Right lobe of liver (tissue), 6 donors: ENCODE data around the gene NCF1. TPM values are rescaled to one million over a fixed set of nuclear protein-coding genes. Genes with fewer than 3 reads are reported as not detected.
A peak's percentile ranks its signal among the peaks of the same experiment; 100 is the strongest.
"Not testable (repeated sequence)": the region's sequence is repeated elsewhere in the genome, so short reads cannot be mapped to it uniquely, and the experiment has no call there.

ENCODE experiments used
- ATAC-seq, 4 donors: fragments of 200-7000 bp; cut with Tn5 transposase; one replicate each; pipeline ENCODE4 v1.9.1; 2020; ENCODE audit warnings: mild to moderate bottlenecking in 4 of 4, moderate library complexity in 4 of 4
- DNase-seq, 3 donors: peaks; one replicate each; pipeline ENCODE4 v3.0.0-alpha.2; 2020
- H3K27ac ChIP-seq, 3 donors: fragments of 200-600 bp; one replicate each; pipeline ENCODE4 v1.8.0; 2022
- H3K27me3 ChIP-seq, 2 donors: fragments of 200-600 bp; one replicate each; pipeline ENCODE4 v1.8.0; 2022
- H3K36me3 ChIP-seq, 4 donors: fragments of 200-600 bp; sonication (generic) in 1 of 4; one replicate each; pipeline versions ENCODE4 v1.5.1 to v1.8.0; 2017 to 2022; ENCODE audit warnings: control low read depth in 1 of 4
- H3K4me1 ChIP-seq, 4 donors: fragments of 200-600 bp; sonication (generic) in 1 of 4; one replicate each; pipeline versions ENCODE4 v1.5.1 to v1.8.0; 2017 to 2022; ENCODE audit warnings: control low read depth in 1 of 4
- H3K4me3 ChIP-seq, 3 donors: fragments of 200-600 bp; one replicate each; pipeline ENCODE4 v1.8.0; 2022
- H3K9me3 ChIP-seq, 4 donors: fragments of 200-600 bp; sonication (generic) in 1 of 4; one replicate each; pipeline versions ENCODE4 v1.5.1 to v1.8.0; 2017 to 2022; ENCODE audit warnings: control low read depth in 1 of 4
- WGBS: methylation state at CpG from one replicate; pipeline ENCODE4 v1.1.6; 2018; ENCODE audit warnings: low coverage, low lambda C conversion rate; ENCODE audit not compliant: insufficient coverage; ENCODE audit errors: missing lambda C conversion rate; 5-methylcytosine and 5-hydroxymethylcytosine counted together
- intact Hi-C, 2 donors: fragments of 100-400 bp; cut with DNase I; formaldehyde crosslinking; loops; one replicate each; pipeline versions ENCODE4 v1.11.2 to v1.14.1; 2022
- total RNA-seq, 6 experiments: library from RNA; depleted of rRNA in 2 of 6; stranded (reverse); fragments of >200 nt in 2 of 6; fragmentation: NEBNext Ultra II Directional in 3 of 6; extraction: Animal tissue kit (Norgen Biotek cat#: 25700) in 3 of 6; gene quantifications; one replicate each; pipeline versions ENCODE4 v1.1.0 to v1.2.4, GENCODE V29; 2016 to 2023
- donor health status: DM: no; HTN: yes; CAD: no.
- donor health status: DM: no; HTN: no; CAD: no.
- donor health status: DM: no; HTN: no; CAD: no.
- donor health status: DM: no; HTN: yes; CAD: no.
- donor health status: DM: no; HTN: yes; CAD: no.

The NCF1 gene
- total RNA-seq, 6 experiments from 2014 or later = 0.37 to 6.0 (median 1.0) TPM

DNA sequence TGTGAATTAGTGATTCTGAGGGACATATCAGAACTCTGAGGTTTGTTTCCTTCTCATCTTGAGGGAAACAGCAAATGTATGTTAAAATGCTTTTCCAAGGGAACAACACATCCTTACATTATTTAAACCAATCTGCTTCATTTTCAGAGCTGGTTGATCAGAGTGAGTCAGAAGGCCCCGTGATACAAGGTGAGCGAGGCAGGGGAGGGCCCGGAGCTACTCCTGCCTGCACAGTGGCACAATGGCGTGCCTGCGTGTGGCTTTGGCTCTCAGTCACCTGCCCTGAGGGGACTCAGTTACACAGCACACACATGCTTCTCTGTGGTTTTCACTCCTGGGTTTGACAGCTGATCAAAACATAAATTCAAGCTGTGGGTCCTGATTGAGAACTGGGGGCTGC, 17.1 kb upstream of the NCF1 start:
- H3K27me3 ChIP-seq, H3K36me3 ChIP-seq, intact Hi-C loops, H3K4me1 ChIP-seq, H3K4me3 ChIP-seq, ATAC-seq, DNase-seq, H3K27ac ChIP-seq, H3K9me3 ChIP-seq: not testable (repeated sequence)
- no CpG with 5 or more reads among the region's 5 CpGs for WGBS

GRCh38 chr7:74758268-74758667, 15.5 kb upstream of the NCF1 start:
- DNase-seq, H3K4me1 ChIP-seq, H3K36me3 ChIP-seq, ATAC-seq, intact Hi-C loops, H3K4me3 ChIP-seq, H3K27me3 ChIP-seq, H3K27ac ChIP-seq, H3K9me3 ChIP-seq: not testable (repeated sequence)
- no CpG with 5 or more reads among the region's 7 CpGs for WGBS

DNA sequence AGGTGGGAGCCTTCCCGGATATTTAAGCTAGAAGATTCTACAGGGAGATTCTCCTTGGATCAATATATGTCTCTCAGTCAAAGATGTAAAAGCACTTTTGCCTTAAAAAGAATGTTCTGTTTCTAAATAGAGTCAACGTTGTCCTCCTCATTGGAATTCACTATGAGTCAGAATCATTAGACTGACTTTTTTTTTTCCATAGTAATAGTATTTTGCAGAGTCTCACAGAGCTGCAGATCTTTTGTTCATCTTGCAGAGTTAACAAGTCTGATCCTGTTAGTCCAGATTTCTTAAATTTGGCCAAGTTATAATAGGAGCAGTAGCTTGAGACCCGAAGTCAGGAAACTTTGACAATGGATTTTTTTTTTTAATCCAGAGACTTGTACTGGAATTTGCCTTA, 14.8 kb upstream of the NCF1 start:
- intact Hi-C loops, ATAC-seq: not testable (repeated sequence)

GRCh38 chr7:74765205-74765918, 8.4 kb upstream of the NCF1 start:
- H3K36me3 ChIP-seq, H3K4me1 ChIP-seq, H3K9me3 ChIP-seq, H3K27ac ChIP-seq, DNase-seq, H3K4me3 ChIP-seq, intact Hi-C loops, H3K27me3 ChIP-seq: not testable (repeated sequence)
- peak; percentile 43 to 61 (median 52) for ATAC-seq
- no CpG with 5 or more reads among the region's 17 CpGs for WGBS

More for the DNA sequence above, 14.8 kb upstream of the NCF1 start:
- H3K4me1 ChIP-seq, H3K27ac ChIP-seq, DNase-seq, H3K27me3 ChIP-seq, H3K9me3 ChIP-seq, H3K36me3 ChIP-seq, H3K4me3 ChIP-seq: not testable (repeated sequence)
- no CpG with 5 or more reads among the region's 3 CpGs for WGBS

GRCh38 chr7:74766509-74766908, 7.3 kb upstream of the NCF1 start:
- H3K4me1 ChIP-seq, H3K27ac ChIP-seq, H3K27me3 ChIP-seq, H3K9me3 ChIP-seq, DNase-seq, H3K36me3 ChIP-seq, H3K4me3 ChIP-seq, intact Hi-C loops: not testable (repeated sequence)
- ATAC-seq = peak in 3 of 4 donors; percentile 34 to 39 (median 34)
- WGBS = no CpG with 5 or more reads among the region's 7 CpGs

GRCh38 chr7:74766991-74767390, 6.8 kb upstream of the NCF1 start:
- ATAC-seq, H3K27me3 ChIP-seq, H3K4me1 ChIP-seq, H3K9me3 ChIP-seq, H3K36me3 ChIP-seq, DNase-seq, H3K27ac ChIP-seq, H3K4me3 ChIP-seq, intact Hi-C loops: not testable (repeated sequence)
- WGBS = no CpG with 5 or more reads among the region's 10 CpGs

DNA sequence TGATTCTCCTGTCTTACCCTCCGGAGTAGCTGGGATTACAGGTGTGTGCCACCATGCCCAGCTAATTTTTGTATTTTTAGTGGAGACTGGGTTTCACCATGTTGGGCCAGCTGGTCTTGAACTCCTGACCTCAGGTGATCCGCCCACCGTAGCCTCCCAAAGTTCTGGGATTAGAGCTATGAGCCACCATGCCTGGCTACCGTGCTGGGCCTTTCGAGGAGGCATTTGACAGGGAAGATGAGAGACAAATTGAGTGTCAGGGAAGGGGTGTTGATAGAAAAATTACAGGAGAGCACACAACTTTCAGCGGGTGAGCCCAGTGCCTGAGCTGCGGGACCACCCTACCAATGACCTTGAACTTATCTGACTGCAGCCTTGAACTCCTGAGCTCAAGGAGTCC, 3.7 kb upstream of the NCF1 start:
- intact Hi-C loops = not testable (repeated sequence)

GRCh38 chr7:74772093-74772492, 1.7 kb upstream of the NCF1 start:
- H3K27me3 ChIP-seq, H3K4me1 ChIP-seq, H3K4me3 ChIP-seq, intact Hi-C loops, DNase-seq, H3K9me3 ChIP-seq, H3K27ac ChIP-seq, H3K36me3 ChIP-seq: not testable (repeated sequence)
- peak in 1 of 4 donors; percentile 10 for ATAC-seq
- WGBS = no CpG with 5 or more reads among the region's 6 CpGs

More for the DNA sequence above, 3.7 kb upstream of the NCF1 start:
- ATAC-seq, H3K27me3 ChIP-seq, H3K4me3 ChIP-seq, DNase-seq, H3K27ac ChIP-seq, H3K9me3 ChIP-seq, H3K4me1 ChIP-seq, H3K36me3 ChIP-seq: not testable (repeated sequence)
- 92% methylated on average over 4 of the region's 7 CpGs for WGBS

- DNase-seq, H3K4me3 ChIP-seq, intact Hi-C loops, H3K4me1 ChIP-seq, H3K9me3 ChIP-seq, H3K27ac ChIP-seq, H3K36me3 ChIP-seq, H3K27me3 ChIP-seq: not testable (repeated sequence)
- no CpG with 5 or more reads among the region's 6 CpGs for WGBS
- ATAC-seq = peak in 1 of 4 donors; percentile 26
Observed at GRCh38 chr7:74775111-74775510, 1.3 kb downstream of the NCF1 start.

- H3K27me3 ChIP-seq, intact Hi-C loops, H3K4me1 ChIP-seq, DNase-seq, ATAC-seq, H3K9me3 ChIP-seq, H3K27ac ChIP-seq, H3K36me3 ChIP-seq, H3K4me3 ChIP-seq: not testable (repeated sequence)
- 66% methylated on average over 4 of the region's 17 CpGs for WGBS
Observed at GRCh38 chr7:74779053-74779452, 5.2 kb downstream of the NCF1 start.

DNA sequence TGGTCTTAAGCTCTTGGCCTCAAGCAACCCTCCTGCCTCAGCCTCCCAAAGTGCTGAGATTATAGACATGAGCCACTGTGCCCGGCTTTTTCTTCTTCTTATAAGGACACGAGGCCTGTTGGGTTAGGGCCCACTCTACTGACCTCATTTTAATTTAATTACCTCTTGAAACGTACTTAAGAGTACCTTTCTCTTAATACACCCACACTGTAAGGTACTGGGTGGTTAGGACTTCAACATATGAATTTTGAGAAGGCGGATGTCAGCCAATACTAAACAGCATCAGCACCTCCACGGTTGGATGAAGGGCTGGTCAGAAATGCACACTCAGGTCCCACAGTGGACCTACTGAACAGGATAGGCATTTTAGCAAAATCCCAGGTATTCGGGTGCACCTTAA, 7.9 kb downstream of the NCF1 start:
- intact Hi-C loops = not testable (repeated sequence)
- no CpG with 5 or more reads among the region's 6 CpGs for WGBS

DNA sequence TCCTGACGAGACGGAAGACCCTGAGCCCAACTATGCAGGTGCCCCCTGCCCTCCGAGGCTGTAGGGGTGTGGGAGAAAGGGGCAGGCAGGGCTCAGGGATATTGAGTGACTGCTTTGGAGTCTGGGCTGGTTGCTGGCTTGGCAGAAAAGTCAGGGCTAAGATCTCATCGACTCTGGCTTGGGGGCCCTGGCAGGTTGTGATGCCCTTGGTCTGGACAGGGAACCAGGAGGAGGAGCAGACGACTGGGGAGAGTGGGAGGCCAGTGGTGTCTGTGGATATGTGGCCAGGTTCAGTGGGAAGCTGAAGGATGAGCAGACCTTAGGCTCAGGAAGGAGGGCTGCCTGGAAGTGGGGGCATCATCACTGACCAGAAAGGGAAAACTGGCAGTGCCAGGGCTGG, 9.8 kb downstream of the NCF1 start:
- no CpG with 5 or more reads among the region's 5 CpGs for WGBS

More for the DNA sequence above, 7.9 kb downstream of the NCF1 start:
- not testable (repeated sequence) for H3K9me3 ChIP-seq, H3K4me1 ChIP-seq, DNase-seq, H3K27me3 ChIP-seq, H3K36me3 ChIP-seq, ATAC-seq, H3K4me3 ChIP-seq, H3K27ac ChIP-seq

More for the DNA sequence above, 9.8 kb downstream of the NCF1 start:
- H3K27ac ChIP-seq, H3K27me3 ChIP-seq, intact Hi-C loops, H3K36me3 ChIP-seq, H3K4me3 ChIP-seq, ATAC-seq, H3K9me3 ChIP-seq, H3K4me1 ChIP-seq: not testable (repeated sequence)
- DNase-seq = peak in 1 of 3 donors; percentile 43
